Lung (tissue), 12 donors: ENCODE data around the gene FANCE. TPM values are rescaled to one million over a fixed set of nuclear protein-coding genes. Genes with fewer than 3 reads are reported as not detected.

Experiments used
- ATAC-seq: fragments of 200-7000 bp; cut with Tn5 transposase; one replicate; pipeline ENCODE4 v1.9.1; 2020; ENCODE audit warnings: moderate number of reproducible peaks; ENCODE audit not compliant: insufficient read depth, low FRiP score
- DNase-seq, 3 donors: peaks; one replicate each; pipeline ENCODE4 v3.0.0-alpha.2; 2013 to 2017
- H3K27ac ChIP-seq, 2 donors: one replicate each; pipeline ENCODE4 v1.5.1; 2013; ENCODE audit warnings: mild to moderate bottlenecking in 2 of 2, moderate library complexity in 2 of 2, control low read depth in 1 of 2, inconsistent platforms in 1 of 2, low read depth in 1 of 2, low read length in 1 of 2
- H3K27me3 ChIP-seq, 3 donors: one replicate each; pipeline ENCODE4 v1.5.1; 2013; ENCODE audit warnings: low read length in 2 of 3; ENCODE audit not compliant: control insufficient read depth in 3 of 3, insufficient read depth in 3 of 3
- H3K36me3 ChIP-seq, 4 donors: one replicate each; pipeline ENCODE4 v1.5.1; 2013; ENCODE audit warnings: low read length in 4 of 4, mild to moderate bottlenecking in 1 of 4, moderate library complexity in 1 of 4; ENCODE audit not compliant: control insufficient read depth in 4 of 4, insufficient read depth in 4 of 4
- H3K4me1 ChIP-seq, 5 donors: one replicate each; pipeline ENCODE4 v1.5.1; 2013; ENCODE audit warnings: low read length in 5 of 5, mild to moderate bottlenecking in 2 of 5, moderate library complexity in 1 of 5; ENCODE audit not compliant: control insufficient read depth in 5 of 5, insufficient read depth in 5 of 5
- H3K4me3 ChIP-seq: one replicate; pipeline ENCODE4 v1.5.1; 2013; ENCODE audit warnings: mild to moderate bottlenecking, control low read depth, moderate library complexity
- H3K9ac ChIP-seq, 2 donors: one replicate each; pipeline ENCODE4 v1.5.1; 2013; ENCODE audit warnings: low read length in 2 of 2, control low read depth in 1 of 2; ENCODE audit not compliant: insufficient read depth in 1 of 2
- H3K9me3 ChIP-seq, 4 donors: one replicate each; pipeline ENCODE4 v1.5.1; 2013; ENCODE audit warnings: low read length in 3 of 4, mild to moderate bottlenecking in 1 of 4, moderate library complexity in 1 of 4; ENCODE audit not compliant: control insufficient read depth in 4 of 4, insufficient read depth in 3 of 4
- CTCF ChIP-seq: IDR thresholded peaks from 2 replicates; pipeline ENCODE4 v1.5.1; 2012; ENCODE audit warnings: mild to moderate bottlenecking; ENCODE audit errors: control extremely low read depth, extremely low read depth
- WGBS, 2 donors: extraction: QIAGEN DNeasy Blood & Tissue Kit; methylation state at CpG; one replicate each; pipeline ENCODE4 v1.1.7; 2013; 5-methylcytosine and 5-hydroxymethylcytosine counted together
- polyA plus RNA-seq, 2 donors: library from polyadenylated mRNA; stranded (reverse); fragments of 200-250 nt; gene quantifications; one replicate each; pipeline ENCODE4 v1.2.1, GENCODE V29; 2013
- total RNA-seq, 2 donors: library from RNA; depleted of rRNA in 1 of 2; stranded (reverse); fragments of >200 nt in 1 of 2; gene quantifications; one replicate each; pipeline ENCODE4 v1.2.1, GENCODE V29; 2014 to 2021
- donor health status: control.
- donor health status: control.
- donor health status: Bipolar disorder and iron deficiency.
- donor health status: healthy.
- donor health status: DM: yes; HTN: yes; CAD: no.

FANCE gene
- total and polyA plus RNA-seq, 4 donors: 3.1 to 7.3 (median 6.3) TPM

GRCh38 chr6:35508027-35508426, 55.9 kb downstream of the FANCE start:
- H3K4me1 ChIP-seq: peaks cover 0 to 16% (median 4%) of the 10 kb centered on the region in 5 donors
- H3K4me3 ChIP-seq: no peak overlapping the region
- WGBS, 2 donors: 72 to 78% methylated on average over 2 of the region's 2 CpGs
- DNase-seq (no peak), ATAC-seq (no peak)
- H3K27me3 ChIP-seq: no peaks in the 10 kb centered on the region
- no peak overlapping the region for H3K27ac ChIP-seq
- no peaks in the 10 kb centered on the region for H3K36me3 ChIP-seq
- no peaks in the 10 kb centered on the region for H3K9me3 ChIP-seq
- TF ChIP-seq CTCF: no peak
- no peak overlapping the region for H3K9ac ChIP-seq

DNA sequence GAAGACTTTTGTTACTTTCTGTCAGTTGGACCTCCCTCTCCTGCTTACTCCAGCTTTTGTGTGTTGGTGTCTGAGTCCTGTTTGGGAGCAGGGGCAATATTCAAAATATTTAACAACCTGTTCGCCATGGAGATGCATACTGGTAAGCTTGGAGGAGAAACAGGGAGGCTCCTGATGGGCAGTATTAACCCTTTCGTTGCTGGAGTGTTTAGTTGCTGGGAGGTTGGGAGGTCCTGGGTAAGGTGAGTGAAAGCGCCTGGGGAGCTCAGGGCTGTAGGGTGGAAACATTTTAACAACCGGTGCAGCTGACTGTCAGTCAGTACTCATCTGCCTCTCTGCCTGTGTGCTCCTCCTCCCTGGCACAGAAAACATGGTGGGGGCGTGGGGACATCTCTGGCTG, 56.4 kb downstream of the FANCE start:
- no peak for TF ChIP-seq CTCF
- 71 to 73% methylated on average over 5 of the region's 5 CpGs for WGBS, 2 donors
- H3K9me3 ChIP-seq: no peaks in the 10 kb centered on the region
- DNase-seq (no peak), ATAC-seq (no peak)
- no peaks in the 10 kb centered on the region for H3K27me3 ChIP-seq
- no peaks in the 10 kb centered on the region for H3K36me3 ChIP-seq
- H3K4me3 ChIP-seq: no peak overlapping the region
- peaks cover 0 to 16% (median 4%) of the 10 kb centered on the region in 5 donors for H3K4me1 ChIP-seq
- no peak overlapping the region for H3K9ac ChIP-seq
- H3K27ac ChIP-seq: no peak overlapping the region

DNA sequence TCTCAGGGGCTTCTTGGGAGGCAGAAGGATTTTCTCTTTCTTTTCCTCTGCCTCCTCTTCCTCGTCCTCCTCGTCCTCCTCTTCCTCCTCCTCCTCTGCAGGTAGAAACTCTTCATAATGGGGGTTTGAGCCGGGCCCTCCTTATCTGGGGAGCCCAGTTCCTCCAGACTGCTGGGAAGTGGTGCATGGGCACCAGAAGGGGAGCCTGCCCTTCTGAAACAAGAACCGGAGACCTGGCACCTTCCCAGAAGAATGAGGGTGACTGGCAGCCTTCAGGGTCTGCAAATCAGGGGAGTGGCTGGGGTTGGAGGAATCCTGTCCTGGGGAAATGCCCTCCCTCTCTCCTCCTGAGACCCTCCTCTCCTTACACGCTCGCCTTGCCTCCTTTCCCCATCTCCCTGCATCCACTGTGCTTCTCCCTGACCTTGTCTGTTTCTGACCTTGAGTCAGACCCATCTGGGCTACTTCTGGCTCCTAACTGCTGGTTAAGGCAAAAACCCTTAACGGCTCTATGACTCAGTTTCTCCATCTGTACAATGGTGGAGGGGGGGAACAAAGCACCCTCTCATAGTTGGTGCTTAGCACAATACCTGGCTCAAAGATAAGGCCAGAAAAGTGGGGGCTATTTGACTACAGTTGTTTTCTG, 58.9 kb downstream of the FANCE start:
- ATAC-seq (no peak), DNase-seq (no peak)
- Histone ChIP-seq H3K4me1 (peaks cover 0 to 16% (median 3%) of the 10 kb centered on the region in 5 donors), H3K27me3 (no peaks in the 10 kb centered on the region), H3K36me3 (no peaks in the 10 kb centered on the region), H3K4me3 (no peak overlapping the region), H3K27ac (no peak overlapping the region), H3K9ac (peak overlapping the region in 1 of 2 donors; percentile 67), H3K9me3 (no peaks in the 10 kb centered on the region)
- 54 to 65% methylated on average over 7 of the region's 7 CpGs for WGBS, 2 donors
- TF ChIP-seq CTCF: no peak

DNA sequence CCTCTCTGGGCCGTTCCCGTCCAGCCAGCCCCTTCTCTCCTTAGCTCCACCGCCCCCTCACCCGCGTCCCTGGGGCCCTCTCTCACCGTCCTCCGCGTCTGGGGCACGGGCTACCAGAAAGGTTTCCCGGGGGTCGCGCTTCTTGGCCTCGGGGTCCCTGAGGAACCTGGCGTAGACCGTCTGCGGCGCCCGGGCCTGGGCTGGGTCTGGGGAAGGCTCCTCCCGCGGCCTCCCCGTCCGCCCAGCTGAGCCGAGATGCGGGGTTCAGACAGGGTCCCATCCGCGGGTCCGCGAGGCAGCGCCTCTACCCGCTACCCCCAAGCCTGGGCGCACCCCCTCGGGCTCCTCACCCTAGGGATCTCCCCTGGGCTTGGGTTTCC, 59.4 kb downstream of the FANCE start:
- TF ChIP-seq CTCF: no peak
- 19% methylated on average over 30 to 32 of the region's 32 CpGs for WGBS, 2 donors
- peaks cover 0 to 16% (median 3%) of the 10 kb centered on the region in 5 donors for H3K4me1 ChIP-seq
- peak overlapping the region; percentile 32 to 67 for H3K9ac ChIP-seq
- DNase-seq (no peak), ATAC-seq (no peak)
- no peaks in the 10 kb centered on the region for H3K9me3 ChIP-seq
- H3K27me3 ChIP-seq: no peaks in the 10 kb centered on the region
- no peak overlapping the region for H3K4me3 ChIP-seq
- no peak overlapping the region for H3K27ac ChIP-seq
- H3K36me3 ChIP-seq: no peaks in the 10 kb centered on the region
